Hepatocyte (in vitro differentiated cells): Measurements from ENCODE around the gene EFCAB6. TPM values are rescaled to one million over a fixed set of nuclear protein-coding genes. Genes with fewer than 3 reads are reported as not detected.
A peak's percentile ranks its signal among the peaks of the same experiment; 100 is the strongest.

Source experiments
- DNase-seq: peaks from one replicate; pipeline ENCODE4 v3.0.0-alpha.2; 2016; ENCODE audit warnings: low spot score
- H2AFZ ChIP-seq: fragments of 200-600 bp; sonication (generic); 2 replicates; pipeline ENCODE4 v1.6.0; 2016; ENCODE audit warnings: antibody characterized with exemption, mild to moderate bottlenecking
- H3K27ac ChIP-seq: fragments of 200-600 bp; sonication (generic); 2 replicates; pipeline ENCODE4 v1.5.1; 2016; ENCODE audit warnings: mild to moderate bottlenecking
- H3K27me3 ChIP-seq: fragments of 200-600 bp; sonication (generic); 2 replicates; pipeline ENCODE4 v1.6.1; 2016
- H3K36me3 ChIP-seq: fragments of 200-600 bp; sonication (generic); replicated peaks from 2 replicates; pipeline ENCODE4 v1.5.1; 2016; ENCODE audit warnings: low read depth; ENCODE audit not compliant: insufficient read depth
- H3K4me1 ChIP-seq: fragments of 200-600 bp; sonication (generic); 2 replicates; pipeline ENCODE4 v1.5.1; 2016; ENCODE audit warnings: mild to moderate bottlenecking, moderate library complexity; ENCODE audit not compliant: insufficient read depth
- H3K4me2 ChIP-seq: fragments of 200-600 bp; sonication (generic); 2 replicates; pipeline ENCODE4 v1.6.0; 2016
- H3K4me3 ChIP-seq: fragments of 200-600 bp; sonication (generic); 2 replicates; pipeline ENCODE4 v1.5.1; 2016; ENCODE audit warnings: mild to moderate bottlenecking
- H3K79me2 ChIP-seq: fragments of 200-600 bp; sonication (generic); 2 replicates; pipeline ENCODE4 v1.6.0; 2017; ENCODE audit warnings: mild to moderate bottlenecking
- H3K9me2 ChIP-seq: fragments of 200-600 bp; sonication (generic); replicated peaks from 2 replicates; pipeline ENCODE4 v1.6.0; 2017; ENCODE audit warnings: mild to moderate bottlenecking; ENCODE audit not compliant: insufficient read depth
- H3K9me3 ChIP-seq: fragments of 200-600 bp; sonication (generic); 2 replicates; pipeline ENCODE4 v1.5.1; 2016; ENCODE audit warnings: low read depth, mild to moderate bottlenecking
- H4K20me1 ChIP-seq: fragments of 200-600 bp; sonication (generic); 2 replicates; pipeline ENCODE4 v1.6.0; 2016; ENCODE audit warnings: mild to moderate bottlenecking; ENCODE audit not compliant: insufficient read depth, poor library complexity, severe bottlenecking
- CTCF ChIP-seq: fragments of 200-600 bp; sonication (generic); IDR thresholded peaks from 2 replicates; pipeline ENCODE4 v1.5.1; 2016; ENCODE audit warnings: antibody characterized with exemption, mild to moderate bottlenecking; ENCODE audit not compliant: poor library complexity
- EZH2 ChIP-seq: fragments of 200-600 bp; sonication (generic); IDR thresholded peaks from 2 replicates; pipeline ENCODE4 v1.6.1; 2016; ENCODE audit warnings: antibody characterized with exemption, mild to moderate bottlenecking, borderline replicate concordance
- EZH2phosphoT487 ChIP-seq: fragments of 200-600 bp; sonication (generic); IDR thresholded peaks from one replicate; pipeline ENCODE4 v1.6.1; 2018; ENCODE audit warnings: antibody characterized with exemption, mild to moderate bottlenecking, low read depth, moderate library complexity; ENCODE audit not compliant: unreplicated experiment, severe bottlenecking
- WGBS: methylation state at CpG from one replicate; pipeline ENCODE4 v1.1.6; 2016; ENCODE audit warnings: low lambda C conversion rate; ENCODE audit errors: missing lambda C conversion rate; 5-methylcytosine and 5-hydroxymethylcytosine counted together
- polyA plus RNA-seq: library from polyadenylated mRNA; unstranded; fragments of >200 nt; fragmentation: Nextera tagmentation; extraction: Ambion mirVana; gene quantifications from 2 replicates; pipeline ENCODE4 v1.2.1, GENCODE V29; 2016
- total RNA-seq: library from RNA; depleted of rRNA; stranded (reverse); fragments of >200 nt; gene quantifications from 2 replicates; pipeline ENCODE4 v1.2.3, GENCODE V29; 2014

The EFCAB6 gene
- total and polyA plus RNA-seq, 2 experiments from 2014 or later: 0.59 to 2.1 TPM

GRCh38 chr22:43528601-43529360, 283.3 kb downstream of the EFCAB6 start:
- H3K27me3 ChIP-seq: peaks cover 3% of the 10 kb centered on the region
- TF ChIP-seq EZH2 (no peak), CTCF (no peak)
- no peak for DNase-seq
- H2AFZ ChIP-seq: no peak overlapping the region
- 85% methylated on average over 12 of the region's 12 CpGs for whole genome bisulfite sequencing
- no peak overlapping the region for H3K4me2 ChIP-seq
- H3K36me3 ChIP-seq: no peaks in the 10 kb centered on the region
- H3K27ac ChIP-seq: no peak overlapping the region
- H3K9me2 ChIP-seq: no peaks in the 10 kb centered on the region
- H3K4me3 ChIP-seq: no peak overlapping the region
- no peaks in the 10 kb centered on the region for H3K79me2 ChIP-seq
- no peaks in the 10 kb centered on the region for H3K4me1 ChIP-seq
- no peaks in the 10 kb centered on the region for H3K9me3 ChIP-seq
- H4K20me1 ChIP-seq: no peaks in the 10 kb centered on the region

- DNase-seq: no peak
- Histone ChIP-seq H3K27me3 (peaks cover 3% of the 10 kb centered on the region), H3K4me2 (no peak overlapping the region), H3K4me3 (no peak overlapping the region), H3K9me3 (no peaks in the 10 kb centered on the region), H3K4me1 (no peaks in the 10 kb centered on the region), H3K9me2 (no peaks in the 10 kb centered on the region), H2AFZ (no peak overlapping the region), H4K20me1 (no peaks in the 10 kb centered on the region), H3K27ac (no peak overlapping the region), H3K79me2 (no peaks in the 10 kb centered on the region), H3K36me3 (no peaks in the 10 kb centered on the region)
- WGBS: 100% methylated on average over 5 of the region's 5 CpGs
- TF ChIP-seq EZH2: no peak
Measured at GRCh38 chr22:43526946-43527345, 285.2 kb downstream of the EFCAB6 start.

- Histone ChIP-seq H3K4me2 (no peak overlapping the region), H3K36me3 (no peaks in the 10 kb centered on the region), H2AFZ (no peak overlapping the region), H4K20me1 (no peaks in the 10 kb centered on the region), H3K27ac (no peak overlapping the region), H3K4me3 (no peak overlapping the region), H3K9me3 (no peaks in the 10 kb centered on the region), H3K4me1 (no peaks in the 10 kb centered on the region), H3K27me3 (peaks cover 3% of the 10 kb centered on the region), H3K9me2 (no peaks in the 10 kb centered on the region), H3K79me2 (no peaks in the 10 kb centered on the region)
- DNase-seq: no peak
- TF ChIP-seq CTCF: no peak
- TF ChIP-seq EZH2: no peak
- no peak for TF ChIP-seq EZH2phosphoT487
- WGBS: 95% methylated on average over 7 of the region's 7 CpGs
Measured at GRCh38 chr22:43526117-43526655, 285.9 kb downstream of the EFCAB6 start.

GRCh38 chr22:43521716-43522115, 290.4 kb downstream of the EFCAB6 start:
- Histone ChIP-seq H3K4me1 (no peaks in the 10 kb centered on the region), H3K27ac (no peak overlapping the region), H3K9me3 (no peaks in the 10 kb centered on the region), H3K4me3 (no peak overlapping the region), H4K20me1 (no peaks in the 10 kb centered on the region), H2AFZ (no peak overlapping the region), H3K36me3 (no peaks in the 10 kb centered on the region), H3K4me2 (no peak overlapping the region), H3K27me3 (peaks cover 3% of the 10 kb centered on the region), H3K9me2 (no peaks in the 10 kb centered on the region), H3K79me2 (no peaks in the 10 kb centered on the region)
- peak; percentile 34 for DNase-seq
- WGBS: 66% methylated on average over 6 of the region's 6 CpGs
- TF ChIP-seq CTCF: no peak
- no peak for TF ChIP-seq EZH2
- no peak for TF ChIP-seq EZH2phosphoT487
